Astrocyte (in vitro differentiated cells and primary cell): ENCODE results near the gene FDX1.

ENCODE experiments used
- CTCF ChIP-seq: IDR thresholded peaks from 2 replicates; pipeline ENCODE4 v1.5.1; 2011; ENCODE audit warnings: low read depth, mild to moderate bottlenecking, inconsistent platforms, low read length, moderate library complexity; ENCODE audit not compliant: insufficient read depth
- EZH2 ChIP-seq: IDR thresholded peaks from 2 replicates; pipeline ENCODE4 v1.6.1; 2012; ENCODE audit warnings: mild to moderate bottlenecking, low read length, inconsistent platforms; ENCODE audit not compliant: insufficient read depth

GRCh38 chr11:110428956-110429730, 605 bp upstream of the FDX1 start:
- TF ChIP-seq CTCF (no peak), EZH2 (no peak)
